ENCODE measurements around the gene ST7L. TPM values are rescaled to one million over a fixed set of nuclear protein-coding genes. Genes with fewer than 3 reads are reported as not detected.
"Not testable (repeated sequence)": the region's sequence is repeated elsewhere in the genome, so short reads cannot be mapped to it uniquely, and the experiment has no call there.

Gene ST7L
- total RNA-seq, 2 donors from 2014 or later: 18.0 to 18.2 TPM

DNA sequence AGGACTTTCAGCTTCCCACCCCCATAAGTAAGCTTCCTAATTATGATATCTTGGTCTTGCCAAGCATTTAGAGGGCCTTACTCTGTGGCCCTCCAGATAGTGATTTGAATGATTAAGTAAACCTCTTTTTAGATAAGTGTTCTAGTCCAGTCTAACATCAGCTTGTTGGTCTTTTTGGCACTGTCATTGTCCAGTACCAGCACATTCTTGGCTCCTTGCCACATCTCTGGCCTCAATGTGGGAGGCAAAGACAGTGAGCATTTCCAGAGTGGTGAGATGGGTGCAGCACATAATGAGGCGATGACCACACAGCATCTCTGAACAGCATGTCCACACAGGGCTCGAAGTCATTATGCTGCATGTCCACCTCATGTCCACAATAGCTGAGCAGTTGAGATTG is 6.8 kb upstream of the ST7L start:
- H3K4me3 ChIP-seq (ENCODE audit: low read length): no peak overlapping the region
- no peaks in the 10 kb centered on the region for H3K27me3 ChIP-seq (ENCODE audit: control insufficient read depth, insufficient read depth, low read length, poor library complexity, severe bottlenecking)
- 98% methylated on average over 2 of the region's 2 CpGs; no CpG with 5 or more reads in 1 of the 2 experiments for WGBS, 2 experiments (ENCODE audit: insufficient coverage in 1 of 2, insufficient read length in 1 of 2)
- no peak overlapping the region for H3K27ac ChIP-seq (ENCODE audit: low read depth, low read length)
- H3K27ac Mint-ChIP-seq: no peak overlapping the region
- H3K36me3 ChIP-seq (ENCODE audit: control insufficient read depth, insufficient read depth, low read length): peaks cover 48% of the 10 kb centered on the region
- no peaks in the 10 kb centered on the region for H3K4me1 ChIP-seq (ENCODE audit: control insufficient read depth, insufficient read depth, low read length)
- no peak for DNase-seq
- no peak overlapping the region for H3K4me3 Mint-ChIP-seq
- H3K36me3 Mint-ChIP-seq (ENCODE audit: low read depth): peaks cover 21% of the 10 kb centered on the region
- H3K9me3 ChIP-seq (ENCODE audit: control insufficient read depth, low read length): no peaks in the 10 kb centered on the region
- no peaks in the 10 kb centered on the region for H3K9me3 Mint-ChIP-seq
- peaks cover 3% of the 10 kb centered on the region for H3K4me1 Mint-ChIP-seq
- no peaks in the 10 kb centered on the region for H3K27me3 Mint-ChIP-seq (ENCODE audit: insufficient read depth)
- TF ChIP-seq, protein P1, sequence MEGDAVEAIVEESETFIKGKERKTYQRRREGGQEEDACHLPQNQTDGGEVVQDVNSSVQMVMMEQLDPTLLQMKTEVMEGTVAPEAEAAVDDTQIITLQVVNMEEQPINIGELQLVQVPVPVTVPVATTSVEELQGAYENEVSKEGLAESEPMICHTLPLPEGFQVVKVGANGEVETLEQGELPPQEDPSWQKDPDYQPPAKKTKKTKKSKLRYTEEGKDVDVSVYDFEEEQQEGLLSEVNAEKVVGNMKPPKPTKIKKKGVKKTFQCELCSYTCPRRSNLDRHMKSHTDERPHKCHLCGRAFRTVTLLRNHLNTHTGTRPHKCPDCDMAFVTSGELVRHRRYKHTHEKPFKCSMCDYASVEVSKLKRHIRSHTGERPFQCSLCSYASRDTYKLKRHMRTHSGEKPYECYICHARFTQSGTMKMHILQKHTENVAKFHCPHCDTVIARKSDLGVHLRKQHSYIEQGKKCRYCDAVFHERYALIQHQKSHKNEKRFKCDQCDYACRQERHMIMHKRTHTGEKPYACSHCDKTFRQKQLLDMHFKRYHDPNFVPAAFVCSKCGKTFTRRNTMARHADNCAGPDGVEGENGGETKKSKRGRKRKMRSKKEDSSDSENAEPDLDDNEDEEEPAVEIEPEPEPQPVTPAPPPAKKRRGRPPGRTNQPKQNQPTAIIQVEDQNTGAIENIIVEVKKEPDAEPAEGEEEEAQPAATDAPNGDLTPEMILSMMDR (conservative IDR thresholded peaks at IDR 0.05): no peak
- no peak overlapping the region for H3K9ac ChIP-seq (ENCODE audit: extremely low read depth, low read length, poor library complexity, severe bottlenecking)

DNA sequence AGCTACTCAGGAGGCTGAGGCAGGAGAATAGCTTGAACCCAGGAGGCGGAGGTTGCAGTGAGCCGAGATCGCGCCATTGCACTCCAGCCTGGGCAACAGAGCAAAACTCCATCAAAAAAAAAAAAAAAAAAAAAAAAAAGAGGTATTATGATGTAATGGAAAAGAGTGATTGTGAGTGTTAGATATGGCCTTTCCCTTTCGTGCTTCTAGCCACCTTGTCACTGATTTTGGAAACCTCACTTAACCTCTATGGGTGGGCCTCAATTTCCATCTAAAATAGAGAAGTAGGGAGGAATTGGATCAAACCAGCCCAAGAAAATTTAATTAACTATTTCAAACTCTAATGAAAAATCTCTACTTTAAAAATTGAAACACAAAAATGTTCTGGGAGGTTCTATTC is 5.6 kb upstream of the ST7L start:
- not testable (repeated sequence) for H3K4me3 ChIP-seq (ENCODE audit: low read length); H3K9ac ChIP-seq (ENCODE audit: extremely low read depth, low read length, poor library complexity, severe bottlenecking); H3K9me3 Mint-ChIP-seq; H3K27me3 Mint-ChIP-seq (ENCODE audit: insufficient read depth); H3K27ac ChIP-seq (ENCODE audit: low read depth, low read length); H3K9me3 ChIP-seq (ENCODE audit: control insufficient read depth, low read length); H3K27ac Mint-ChIP-seq; H3K27me3 ChIP-seq (ENCODE audit: control insufficient read depth, insufficient read depth, low read length, poor library complexity, severe bottlenecking); H3K4me1 Mint-ChIP-seq; H3K4me3 Mint-ChIP-seq; DNase-seq; H3K4me1 ChIP-seq (ENCODE audit: control insufficient read depth, insufficient read depth, low read length)
- H3K36me3 Mint-ChIP-seq (ENCODE audit: low read depth): peaks cover 18% of the 10 kb centered on the region
- H3K36me3 ChIP-seq (ENCODE audit: control insufficient read depth, insufficient read depth, low read length): peaks cover 40% of the 10 kb centered on the region
- 95% methylated on average over 2 of the region's 5 CpGs; no CpG with 5 or more reads in 1 of the 2 experiments for WGBS, 2 experiments (ENCODE audit: insufficient coverage in 1 of 2, insufficient read length in 1 of 2)

DNA sequence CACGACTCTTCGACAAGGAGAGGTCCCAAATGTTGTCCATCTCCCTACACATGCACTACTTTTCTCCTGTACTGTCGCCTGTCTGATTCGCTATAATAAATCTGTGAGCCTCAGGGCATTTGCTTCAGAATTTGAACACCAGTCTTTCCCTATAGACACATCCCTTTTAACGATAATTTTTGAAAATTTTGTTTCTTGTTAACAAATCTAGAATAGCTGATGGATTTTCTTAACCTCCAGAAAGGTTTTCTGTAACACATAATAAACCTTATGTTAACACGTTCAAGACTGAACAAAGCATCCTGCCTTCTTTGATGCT is 1.4 kb upstream of the ST7L start:
- H3K27ac ChIP-seq (ENCODE audit: low read depth, low read length): no peak overlapping the region
- H3K4me3 ChIP-seq (ENCODE audit: low read length): peak overlapping the region; percentile 98
- no peaks in the 10 kb centered on the region for H3K27me3 Mint-ChIP-seq (ENCODE audit: insufficient read depth)
- H3K4me1 ChIP-seq (ENCODE audit: control insufficient read depth, insufficient read depth, low read length): no peaks in the 10 kb centered on the region
- no peaks in the 10 kb centered on the region for H3K9me3 ChIP-seq (ENCODE audit: control insufficient read depth, low read length)
- H3K4me1 Mint-ChIP-seq: peaks cover 9% of the 10 kb centered on the region
- 3% methylated on average over 4 to 6 of the region's 6 CpGs for WGBS, 2 experiments (ENCODE audit: insufficient coverage in 1 of 2, insufficient read length in 1 of 2)
- peaks cover 6% of the 10 kb centered on the region for H3K36me3 Mint-ChIP-seq (ENCODE audit: low read depth)
- TF ChIP-seq, protein P1 (conservative IDR thresholded peaks at IDR 0.05): no peak
- peak overlapping the region; percentile 98 for H3K27ac Mint-ChIP-seq
- peak overlapping the region; percentile 89 for H3K9ac ChIP-seq (ENCODE audit: extremely low read depth, low read length, poor library complexity, severe bottlenecking)
- H3K4me3 Mint-ChIP-seq: peak overlapping the region; percentile 99
- no peaks in the 10 kb centered on the region for H3K27me3 ChIP-seq (ENCODE audit: control insufficient read depth, insufficient read depth, low read length, poor library complexity, severe bottlenecking)
- H3K9me3 Mint-ChIP-seq: no peaks in the 10 kb centered on the region
- DNase-seq: no peak
- peaks cover 20% of the 10 kb centered on the region for H3K36me3 ChIP-seq (ENCODE audit: control insufficient read depth, insufficient read depth, low read length)
